GM21515 (cell line): ENCODE results near the gene PLCH1.

Source experiments
- ATAC-seq: cut with Tn5 transposase; IDR thresholded peaks from one replicate; pipeline ENCODE4 v1.9.1; 2021; ENCODE audit not compliant: unreplicated experiment

PLCH1 gene

GRCh38 chr3:155609586-155609985, 135.3 kb downstream of the PLCH1 start:
- no peak for ATAC-seq

- no peak for ATAC-seq
Observed at GRCh38 chr3:155608228-155608920, 136.5 kb downstream of the PLCH1 start.

- no peak for ATAC-seq
Observed at GRCh38 chr3:155607761-155608160, 137.1 kb downstream of the PLCH1 start.

GRCh38 chr3:155605571-155605970, 139.3 kb downstream of the PLCH1 start:
- no peak for ATAC-seq

- no peak for ATAC-seq
Observed at GRCh38 chr3:155604967-155605366, 139.9 kb downstream of the PLCH1 start.

GRCh38 chr3:155604126-155604525, 140.7 kb downstream of the PLCH1 start:
- ATAC-seq: no peak

- ATAC-seq: no peak
Observed at GRCh38 chr3:155603302-155603701, 141.6 kb downstream of the PLCH1 start.

GRCh38 chr3:155602307-155602706, 142.6 kb downstream of the PLCH1 start:
- no peak for ATAC-seq

- ATAC-seq: no peak
Observed at GRCh38 chr3:155598671-155599070, 146.2 kb downstream of the PLCH1 start.

- ATAC-seq: no peak
Observed at GRCh38 chr3:155596615-155597014, 148.3 kb downstream of the PLCH1 start.

- no peak for ATAC-seq
Observed at GRCh38 chr3:155595371-155595770, 149.5 kb downstream of the PLCH1 start.

GRCh38 chr3:155594526-155595187, 150.2 kb downstream of the PLCH1 start:
- ATAC-seq: no peak

GRCh38 chr3:155587581-155587980, 157.3 kb downstream of the PLCH1 start:
- no peak for ATAC-seq

GRCh38 chr3:155585384-155585783, 159.5 kb downstream of the PLCH1 start:
- no peak for ATAC-seq

- ATAC-seq: no peak
Observed at GRCh38 chr3:155581579-155581978, 163.3 kb downstream of the PLCH1 start.

GRCh38 chr3:155572085-155572484, 172.8 kb downstream of the PLCH1 start:
- ATAC-seq: no peak

GRCh38 chr3:155568295-155568694, 176.6 kb downstream of the PLCH1 start:
- ATAC-seq: no peak

- ATAC-seq: no peak
Observed at GRCh38 chr3:155560594-155560993, 184.3 kb downstream of the PLCH1 start.

- no peak for ATAC-seq
Observed at GRCh38 chr3:155560135-155560534, 184.7 kb downstream of the PLCH1 start.

- ATAC-seq: no peak
Observed at GRCh38 chr3:155556531-155556930, 188.3 kb downstream of the PLCH1 start.

- no peak for ATAC-seq
Observed at GRCh38 chr3:155555479-155556060, 189.3 kb downstream of the PLCH1 start.

- ATAC-seq: peak; percentile 73
Observed at GRCh38 chr3:155554777-155555451, 190.0 kb downstream of the PLCH1 start.
